Choroid plexus epithelial cell (primary cell): Measurements from ENCODE around the gene ZNHIT2.

ENCODE experiments used
- DNase-seq: peaks from one replicate; pipeline ENCODE4 v3.0.0-alpha.2; 2010; ENCODE audit warnings: low read depth
- H3K4me3 ChIP-seq: 2 replicates; pipeline ENCODE4 v1.5.1; 2011; ENCODE audit warnings: low read depth, mild to moderate bottlenecking, control low read depth, low read length, moderate library complexity
- TF ChIP-seq, protein P1 (sequence below): conservative IDR thresholded peaks from 2 replicates; pipeline ENCODE4 v1.5.1; 2011; ENCODE audit warnings: low read depth, mild to moderate bottlenecking, control low read depth, inconsistent platforms, low read length, moderate library complexity

ZNHIT2 gene

GRCh38 chr11:65096926-65097325, 20.6 kb downstream of the ZNHIT2 start:
- peak overlapping the region; percentile 75 for H3K4me3 ChIP-seq
- TF ChIP-seq, protein P1, sequence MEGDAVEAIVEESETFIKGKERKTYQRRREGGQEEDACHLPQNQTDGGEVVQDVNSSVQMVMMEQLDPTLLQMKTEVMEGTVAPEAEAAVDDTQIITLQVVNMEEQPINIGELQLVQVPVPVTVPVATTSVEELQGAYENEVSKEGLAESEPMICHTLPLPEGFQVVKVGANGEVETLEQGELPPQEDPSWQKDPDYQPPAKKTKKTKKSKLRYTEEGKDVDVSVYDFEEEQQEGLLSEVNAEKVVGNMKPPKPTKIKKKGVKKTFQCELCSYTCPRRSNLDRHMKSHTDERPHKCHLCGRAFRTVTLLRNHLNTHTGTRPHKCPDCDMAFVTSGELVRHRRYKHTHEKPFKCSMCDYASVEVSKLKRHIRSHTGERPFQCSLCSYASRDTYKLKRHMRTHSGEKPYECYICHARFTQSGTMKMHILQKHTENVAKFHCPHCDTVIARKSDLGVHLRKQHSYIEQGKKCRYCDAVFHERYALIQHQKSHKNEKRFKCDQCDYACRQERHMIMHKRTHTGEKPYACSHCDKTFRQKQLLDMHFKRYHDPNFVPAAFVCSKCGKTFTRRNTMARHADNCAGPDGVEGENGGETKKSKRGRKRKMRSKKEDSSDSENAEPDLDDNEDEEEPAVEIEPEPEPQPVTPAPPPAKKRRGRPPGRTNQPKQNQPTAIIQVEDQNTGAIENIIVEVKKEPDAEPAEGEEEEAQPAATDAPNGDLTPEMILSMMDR, result no peak
- no peak for DNase-seq

DNA sequence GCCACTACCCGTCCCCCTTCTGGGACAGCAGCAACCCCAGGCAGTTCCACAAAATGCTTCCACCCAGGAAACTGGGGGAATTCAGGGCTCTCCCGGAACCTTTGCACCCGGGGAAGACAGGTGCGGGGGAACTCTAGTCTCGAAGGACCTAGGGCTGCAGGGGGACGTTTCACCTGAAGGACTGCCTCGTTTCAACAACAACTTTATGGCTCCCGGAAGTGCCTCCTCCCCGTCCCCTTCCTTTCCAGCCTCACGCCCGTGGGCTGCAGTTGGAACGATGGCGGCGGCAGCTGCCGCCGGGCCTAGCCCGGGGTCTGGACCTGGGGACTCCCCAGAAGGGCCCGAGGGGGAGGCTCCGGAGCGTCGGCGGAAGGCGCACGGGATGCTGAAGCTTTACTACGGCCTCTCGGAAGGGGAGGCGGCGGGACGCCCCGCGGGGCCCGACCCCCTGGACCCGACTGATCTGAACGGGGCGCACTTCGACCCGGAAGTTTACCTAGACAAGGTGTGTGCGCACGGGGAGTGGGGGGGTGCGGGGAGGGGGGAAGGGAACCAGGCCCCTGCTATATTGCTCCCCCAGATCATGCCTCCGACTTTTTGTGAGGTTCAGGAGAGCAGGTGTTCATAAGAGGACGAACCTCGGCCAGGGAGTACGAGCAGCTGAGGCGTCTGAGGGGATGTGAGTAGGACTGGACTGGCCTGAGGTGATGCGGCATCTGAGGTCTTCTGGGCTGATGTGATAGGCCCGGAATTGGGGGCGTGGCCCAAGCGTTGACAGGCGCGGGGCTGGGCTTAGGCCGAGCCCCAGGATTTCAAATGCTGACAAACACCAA, 21.3 kb downstream of the ZNHIT2 start, which contains the start of gene VPS51:
Gene VPS51 (plus strand): TSS at position 241 of the 833 bp plus-strand sequence. CDS start 37 bp downstream, at position 278.
- TF ChIP-seq, protein P1, result no peak
- peak within 1 kb of the TSS; percentile 75 for H3K4me3 ChIP-seq
- DNase-seq, result peak; percentile 95

- peak overlapping the region; percentile 75 for H3K4me3 ChIP-seq
- TF ChIP-seq, protein P1, result no peak
- no peak for DNase-seq
Measured at GRCh38 chr11:65095427-65095826, 22.1 kb downstream of the ZNHIT2 start.

DNA sequence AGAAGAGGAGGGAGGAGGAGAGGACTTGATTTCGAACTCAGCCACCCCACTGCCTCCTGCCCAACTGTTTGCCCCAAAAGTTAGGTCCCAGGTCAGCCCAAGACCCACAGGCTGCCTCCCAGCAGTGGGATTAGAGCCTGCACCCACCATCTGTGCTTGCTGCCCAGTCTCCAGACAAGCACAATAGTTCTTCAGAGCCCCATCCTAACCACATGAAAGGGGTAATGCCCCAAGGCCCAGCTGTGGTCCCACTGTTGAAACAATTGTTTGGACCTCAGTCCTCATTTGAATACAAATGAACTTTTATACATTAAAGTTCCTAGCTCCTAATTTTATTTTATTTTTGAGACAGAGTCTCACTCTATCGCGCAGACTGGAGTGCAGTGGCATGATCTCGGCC, 26.9 kb downstream of the ZNHIT2 start:
- TF ChIP-seq, protein P1, result no peak
- no peak for DNase-seq
- H3K4me3 ChIP-seq, result no peak overlapping the region

- no peak for DNase-seq
- TF ChIP-seq, protein P1, result no peak
- no peak overlapping the region for H3K4me3 ChIP-seq
Measured at GRCh38 chr11:65089621-65090020, 27.9 kb downstream of the ZNHIT2 start.

- TF ChIP-seq, protein P1, result no peak
- H3K4me3 ChIP-seq, result no peak overlapping the region
- no peak for DNase-seq
Measured at GRCh38 chr11:65087827-65088226, 29.7 kb downstream of the ZNHIT2 start.

DNA sequence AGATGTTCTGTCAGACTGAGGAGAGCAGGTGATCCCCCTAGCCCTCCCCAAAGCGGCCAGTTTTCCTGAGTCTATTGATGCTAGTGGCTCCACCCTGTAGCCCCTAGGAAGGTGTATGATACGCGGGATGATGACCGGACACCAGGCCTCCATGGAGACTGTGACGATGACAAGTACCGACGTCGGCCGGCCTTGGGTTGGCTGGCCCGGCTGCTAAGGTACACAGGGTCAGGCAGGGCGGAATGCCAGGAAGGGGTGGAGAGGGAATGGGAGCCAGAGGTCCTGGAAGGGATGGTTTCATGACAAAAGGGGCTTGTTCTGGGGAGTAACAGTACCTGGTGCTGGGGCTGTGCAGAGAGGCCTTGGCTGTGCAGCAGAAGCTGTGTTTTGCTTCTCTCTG, 30.3 kb downstream of the ZNHIT2 start:
- H3K4me3 ChIP-seq, result no peak overlapping the region
- TF ChIP-seq, protein P1, result no peak
- no peak for DNase-seq
